HG03103 (cell line): ENCODE data around the gene POLR2E.

Source experiments
- ATAC-seq: cut with Tn5 transposase; IDR thresholded peaks from one replicate; pipeline ENCODE4 v1.9.1; 2021; ENCODE audit warnings: low read depth; ENCODE audit not compliant: unreplicated experiment

Gene POLR2E

DNA sequence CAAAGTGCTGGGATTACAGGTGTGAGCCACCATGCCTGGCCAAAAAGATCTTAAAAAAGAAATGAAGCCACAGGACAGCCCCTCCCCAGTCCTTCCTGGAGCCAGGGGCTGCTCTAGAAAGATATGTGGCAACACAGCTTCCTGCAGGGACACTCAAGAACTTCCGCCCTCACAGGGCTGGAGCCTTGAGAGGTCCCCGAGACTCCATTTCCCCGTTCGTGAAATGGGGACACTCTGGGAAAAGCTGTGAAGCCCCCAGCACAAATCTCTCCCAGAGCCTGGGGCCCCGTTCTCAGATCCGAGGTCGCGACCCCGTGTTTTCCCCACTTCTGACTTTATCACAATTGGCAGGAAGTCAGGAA lies 6.1 kb upstream of the POLR2E start:
- ATAC-seq, result no peak

DNA sequence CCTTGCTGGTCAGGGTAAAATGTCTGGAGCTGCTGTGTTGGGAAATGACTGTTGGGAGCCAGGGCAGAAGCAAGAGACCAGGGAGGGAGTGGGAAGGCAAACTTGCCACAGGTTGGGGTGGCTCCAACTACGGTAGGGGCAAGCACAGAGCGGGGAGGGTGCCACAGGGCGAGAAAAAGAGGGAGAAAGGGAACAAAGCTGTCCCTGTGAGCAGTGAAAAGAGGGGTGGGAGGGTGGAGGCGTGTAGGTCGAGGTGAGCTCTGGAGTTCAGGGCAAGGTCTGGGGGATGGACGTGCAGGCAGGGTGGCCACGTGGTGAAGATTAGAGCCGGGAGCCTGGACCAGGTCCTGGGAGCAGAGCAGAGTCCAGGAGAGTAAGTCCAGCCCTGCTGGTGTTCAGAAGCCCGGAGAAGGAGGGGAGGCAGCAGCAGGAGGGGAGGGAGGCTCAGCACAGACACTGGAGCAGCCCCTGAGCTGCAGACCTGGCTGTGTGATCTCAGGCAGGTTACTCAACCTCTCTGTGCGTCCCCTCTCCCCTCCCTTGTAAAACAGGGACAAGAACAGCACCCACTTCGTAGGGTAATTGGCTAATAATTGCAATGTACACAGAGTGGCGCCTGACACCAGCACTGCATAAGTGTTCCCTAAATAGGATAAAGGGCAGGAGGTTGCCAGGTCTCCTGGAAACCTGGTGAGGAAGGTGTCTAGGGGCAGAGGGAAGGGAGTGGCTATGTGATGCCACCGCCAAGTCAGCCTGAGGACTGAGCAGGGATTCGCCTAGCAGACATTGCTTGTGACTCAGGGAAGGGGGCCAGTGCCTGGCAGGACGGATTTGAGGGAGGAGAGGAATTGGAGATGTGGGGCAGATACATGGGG lies 3.2 kb upstream of the POLR2E start:
- no peak for ATAC-seq

DNA sequence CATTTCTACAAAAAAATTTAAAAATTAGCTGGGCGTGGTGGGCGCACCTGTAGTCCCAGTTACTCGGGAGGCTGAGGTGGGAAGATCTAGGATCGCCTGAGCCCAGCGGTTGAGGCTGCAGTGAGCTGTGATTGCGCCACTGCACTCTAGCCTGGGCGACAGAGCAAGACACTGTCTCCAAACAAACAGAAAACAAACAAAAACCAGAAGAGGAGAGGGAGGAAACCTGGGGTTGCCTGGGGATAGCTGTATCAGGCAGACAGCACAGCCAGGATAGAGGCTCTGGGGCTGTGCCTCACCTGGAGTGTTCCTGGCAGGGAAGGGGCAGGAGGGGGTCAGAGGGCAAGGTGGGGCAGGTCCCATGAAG lies 2.6 kb upstream of the POLR2E start:
- ATAC-seq, result no peak

DNA sequence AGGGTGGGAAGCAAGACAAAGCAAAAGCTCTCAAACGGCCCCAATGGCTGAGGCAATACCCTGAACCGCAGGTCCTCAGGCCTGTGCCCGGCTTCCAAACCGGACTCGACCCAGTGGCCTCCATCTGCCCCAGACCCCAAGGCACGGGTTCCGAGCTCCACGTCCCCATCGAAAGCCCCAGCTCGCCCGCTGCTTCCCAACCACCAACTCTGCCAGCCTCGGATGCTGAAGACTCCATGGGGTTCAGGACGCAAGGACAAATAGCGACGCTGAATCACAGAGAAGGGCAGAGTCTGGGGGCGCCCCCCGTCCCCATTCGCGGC lies 559 bp downstream of the POLR2E start:
- ATAC-seq, result no peak

DNA sequence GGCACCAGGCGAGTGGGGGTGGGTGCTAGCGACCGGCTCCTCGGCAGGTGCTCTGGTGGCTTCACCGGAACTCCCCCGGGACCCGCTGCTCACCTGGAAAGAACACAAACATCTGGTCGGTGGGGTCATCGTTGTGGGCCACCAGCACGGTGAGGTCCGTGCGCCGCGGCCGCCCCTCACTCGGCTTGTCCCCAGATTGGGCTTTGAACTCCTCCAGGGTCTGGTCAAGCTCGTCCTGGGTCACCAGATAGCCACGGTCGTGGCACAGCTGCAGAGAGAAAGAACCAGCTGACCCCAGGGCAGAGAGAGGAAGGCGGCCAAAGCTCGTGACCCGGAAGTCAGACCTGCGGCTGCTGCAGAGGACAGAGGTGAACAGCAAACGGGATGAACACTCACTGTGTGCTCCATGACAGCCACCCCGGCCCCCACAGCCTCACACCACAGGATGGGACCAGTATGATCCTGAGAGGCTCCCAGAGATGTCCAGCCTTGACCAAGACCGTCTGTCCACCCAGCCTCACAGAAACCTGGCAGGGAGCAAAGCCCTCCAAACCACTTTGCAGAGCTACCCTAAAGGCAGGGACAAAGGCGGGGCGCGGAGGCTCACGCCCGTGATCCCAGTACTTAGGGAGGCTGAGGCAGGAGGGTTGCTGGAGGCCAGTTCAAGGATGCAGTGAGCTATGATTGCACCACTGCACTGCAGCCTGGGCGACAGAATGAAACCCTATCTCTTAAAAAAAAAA lies 1.2 kb downstream of the POLR2E start:
- ATAC-seq, result no peak

DNA sequence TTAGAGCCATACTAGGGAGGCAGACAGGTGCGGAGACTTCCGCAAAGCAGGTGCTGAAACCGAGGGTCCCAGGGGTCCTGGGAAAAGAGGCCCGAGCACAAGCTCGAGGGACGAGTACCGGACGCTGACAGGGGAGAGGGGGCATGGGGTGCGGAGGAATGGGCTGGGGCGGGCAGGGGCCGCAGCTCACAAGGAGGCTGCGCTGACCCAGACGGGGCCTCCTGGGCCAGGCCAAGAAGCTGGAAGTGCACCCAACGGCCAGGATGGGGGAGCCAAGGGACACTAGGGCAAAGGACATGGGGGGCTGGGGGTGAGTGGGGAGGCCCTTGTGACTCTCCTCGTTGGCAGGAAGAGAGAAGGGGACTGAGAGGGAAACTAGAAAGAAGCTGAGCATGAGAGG lies 1.8 kb downstream of the POLR2E start:
- ATAC-seq, result no peak

DNA sequence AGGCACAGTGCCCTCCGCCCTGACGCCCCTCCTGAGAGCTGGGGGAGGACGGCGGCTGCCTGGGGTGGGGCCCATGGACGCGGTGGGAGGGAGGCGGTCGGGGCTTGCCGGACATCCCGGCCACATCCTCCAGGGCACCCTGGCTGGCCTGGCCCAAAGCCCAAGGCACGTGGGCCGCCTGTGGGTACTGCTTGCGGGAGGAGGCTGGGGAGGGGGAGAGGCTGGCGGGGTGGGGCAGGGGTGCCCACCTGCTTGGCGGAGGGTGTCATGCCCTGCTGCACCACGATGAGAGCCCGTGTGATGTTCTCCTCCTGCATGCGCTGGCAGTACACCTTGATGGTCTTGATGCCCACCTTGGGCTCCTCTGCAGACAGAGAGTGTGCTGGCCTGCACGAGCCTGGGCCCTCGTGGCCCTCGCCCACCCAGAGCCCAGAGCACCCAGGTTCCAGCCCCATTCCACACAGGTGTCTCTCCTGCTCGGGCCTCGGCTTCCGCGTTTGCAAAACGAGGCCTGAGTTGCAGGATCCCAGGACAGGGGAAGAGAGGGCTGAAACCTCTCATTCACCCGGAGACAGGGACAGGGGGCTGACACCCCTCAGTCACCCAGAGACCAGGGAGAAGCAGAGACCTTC lies 3.5 kb downstream of the POLR2E start:
- no peak for ATAC-seq

DNA sequence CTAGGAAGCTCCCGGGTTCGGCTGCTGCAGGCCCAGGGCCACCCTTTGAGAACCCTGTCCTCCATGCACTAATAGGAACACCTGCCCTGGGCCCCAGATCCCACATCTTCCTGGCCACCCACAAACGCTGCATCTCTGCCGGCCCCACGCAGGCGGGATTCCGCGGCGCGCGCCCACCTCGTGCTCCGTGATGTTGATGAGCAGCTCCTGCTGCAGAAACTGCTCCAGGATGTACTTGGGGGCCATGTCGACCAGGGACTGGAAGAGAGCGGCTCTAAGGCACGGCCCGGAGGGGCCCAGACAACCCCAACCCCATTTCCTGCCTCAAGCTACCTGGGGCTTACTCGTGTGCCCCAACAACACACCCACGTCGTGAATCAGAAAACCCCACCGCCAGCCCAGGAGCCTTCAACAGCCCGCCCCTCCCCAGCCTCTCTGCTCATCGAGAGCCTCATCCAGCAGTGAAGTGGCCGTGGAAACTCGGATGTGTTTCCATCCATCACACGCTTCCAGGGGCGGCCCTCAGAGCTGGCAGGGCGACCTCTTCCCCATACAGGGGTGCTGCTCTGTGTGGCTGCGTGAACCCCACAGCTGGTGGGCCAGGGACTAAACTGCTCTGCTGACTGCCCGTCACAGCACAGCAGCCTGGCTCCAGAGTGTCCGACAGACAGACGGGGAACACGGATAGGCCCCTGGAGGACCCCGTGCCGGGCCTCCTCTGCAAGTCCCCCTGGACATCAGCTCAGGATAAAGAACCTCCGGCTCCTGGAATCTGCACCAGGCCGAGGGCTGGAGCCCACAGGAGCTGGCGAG lies 4.2 kb downstream of the POLR2E start:
- ATAC-seq, result no peak

DNA sequence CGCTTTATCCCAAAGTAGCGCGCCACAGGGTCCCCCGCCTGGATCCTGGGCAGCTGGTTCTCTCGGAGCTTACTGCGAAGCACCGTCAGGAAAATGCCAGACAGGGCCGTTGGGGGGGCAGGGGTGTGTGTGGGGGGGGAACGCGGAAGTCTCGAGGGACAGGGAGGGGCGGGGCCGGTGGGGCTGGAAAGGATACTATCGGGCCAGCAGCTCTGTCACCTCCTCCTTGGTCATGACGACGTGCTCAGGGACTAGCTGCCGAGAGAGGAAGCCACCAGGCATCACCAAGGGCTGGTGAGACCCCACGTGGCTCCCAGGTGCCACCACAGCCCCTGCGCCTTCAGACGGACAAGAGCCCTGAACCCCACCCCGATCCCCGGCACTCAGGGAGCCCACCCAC lies 5.3 kb downstream of the POLR2E start:
- no peak for ATAC-seq

DNA sequence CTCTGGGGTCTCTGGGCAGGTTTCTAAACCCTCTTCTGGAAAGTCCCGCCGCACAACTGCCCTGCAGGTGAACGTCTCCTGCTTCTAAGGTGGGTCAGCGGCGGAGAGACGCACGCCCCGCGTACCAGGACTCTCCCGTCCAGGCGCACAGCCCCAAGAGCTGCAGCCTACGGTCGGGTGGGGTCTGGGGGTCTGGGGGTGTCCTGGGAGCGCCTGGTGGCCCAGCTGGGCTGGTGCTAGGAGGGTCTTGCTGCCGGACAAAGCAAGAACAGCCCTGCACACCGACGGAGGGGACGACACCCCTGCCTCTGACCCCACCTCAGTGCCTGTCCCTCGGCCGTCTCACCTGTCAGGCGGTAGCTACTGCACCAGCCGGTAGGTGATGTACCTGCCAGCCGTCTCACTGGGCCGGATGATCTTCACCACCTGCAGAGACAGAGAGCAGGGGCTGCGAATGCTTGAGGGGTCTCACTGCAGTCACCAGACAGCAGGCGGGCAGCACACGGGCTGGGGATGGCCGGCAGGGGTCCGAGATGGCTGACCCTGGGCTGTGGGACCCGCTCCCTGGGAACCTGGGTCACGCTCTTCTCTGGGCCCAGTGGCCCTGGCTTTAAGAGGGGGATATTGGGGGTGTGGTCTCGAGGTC lies 5.9 kb downstream of the POLR2E start:
- ATAC-seq, result no peak

DNA sequence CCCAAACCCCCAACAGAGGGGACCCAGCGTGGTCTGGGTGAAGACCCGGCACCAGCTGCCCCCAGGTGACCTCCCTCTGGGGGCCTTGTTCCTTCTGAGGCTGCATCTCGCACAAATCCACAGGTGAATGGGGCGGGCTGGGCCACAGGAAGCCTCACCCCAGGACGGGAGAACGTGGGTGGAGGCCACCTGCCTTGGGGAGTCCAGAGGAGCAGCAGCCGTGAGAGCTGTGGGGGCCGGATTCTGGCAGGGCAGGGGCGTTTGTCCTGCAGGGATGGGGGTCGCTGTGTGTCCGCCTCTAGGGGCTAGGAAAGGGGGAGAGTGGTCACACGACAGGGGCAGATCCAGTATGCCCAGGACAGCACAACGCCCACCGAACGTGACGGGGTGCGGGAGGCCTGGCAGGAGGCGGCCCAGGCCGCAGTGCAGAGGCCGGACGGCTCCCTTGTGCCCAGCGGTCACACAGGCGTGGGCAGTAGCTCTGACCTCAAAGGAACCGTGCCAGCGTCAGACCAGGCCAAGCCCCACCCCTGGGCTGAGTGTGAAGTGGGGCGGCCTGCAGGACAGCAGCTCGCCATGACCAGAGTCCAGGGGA lies 6.7 kb downstream of the POLR2E start:
- no peak for ATAC-seq

DNA sequence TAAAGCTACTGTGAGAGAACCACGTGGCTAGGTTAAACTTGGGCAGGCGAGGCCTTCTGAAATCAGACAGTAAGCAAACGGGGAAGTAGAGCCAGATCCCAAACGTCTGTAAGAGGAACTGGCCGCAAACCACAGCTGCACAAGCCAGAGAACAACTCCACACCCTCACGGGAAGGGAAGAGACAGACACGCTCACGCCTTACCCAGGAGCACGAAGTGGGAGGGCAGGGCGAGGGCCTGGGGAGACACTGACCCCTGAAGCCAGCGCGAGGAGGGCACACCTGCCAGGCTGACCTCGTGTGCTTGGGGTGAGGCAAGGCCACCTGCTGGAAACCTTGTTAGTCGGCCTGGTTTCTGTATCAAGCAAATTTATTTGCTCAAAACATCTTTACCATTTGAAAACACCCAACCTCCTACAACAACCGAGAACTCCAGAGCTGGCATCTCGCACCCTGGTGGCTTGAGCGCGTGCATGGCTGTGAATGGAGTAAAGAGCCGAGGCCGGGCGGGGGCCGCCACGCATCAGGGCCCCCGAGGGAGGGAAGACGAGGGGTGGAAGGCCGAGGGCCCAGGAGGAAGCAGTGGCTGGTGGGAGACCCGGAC lies 7.3 kb downstream of the POLR2E start:
- ATAC-seq, result no peak

DNA sequence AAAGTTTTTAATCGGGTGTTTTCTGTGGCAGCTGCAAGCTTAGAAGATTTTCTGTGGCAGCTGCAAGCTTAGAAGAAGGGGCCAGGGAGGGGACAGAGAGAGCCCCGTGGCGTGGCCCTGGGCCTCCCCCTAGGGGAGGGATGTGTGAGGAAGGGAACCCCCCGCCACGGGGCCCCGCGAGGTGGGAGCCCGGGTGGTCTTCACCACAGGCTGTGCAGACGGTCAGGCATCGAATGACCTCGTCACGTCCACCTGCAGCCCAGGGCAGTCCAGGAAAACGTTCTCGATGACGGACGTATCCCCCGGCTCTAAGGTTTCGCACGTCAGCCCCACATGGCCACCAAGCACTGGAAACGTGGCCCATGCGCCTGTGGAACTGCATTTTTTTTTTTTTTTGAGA lies 8.6 kb downstream of the POLR2E start:
- ATAC-seq, result no peak

DNA sequence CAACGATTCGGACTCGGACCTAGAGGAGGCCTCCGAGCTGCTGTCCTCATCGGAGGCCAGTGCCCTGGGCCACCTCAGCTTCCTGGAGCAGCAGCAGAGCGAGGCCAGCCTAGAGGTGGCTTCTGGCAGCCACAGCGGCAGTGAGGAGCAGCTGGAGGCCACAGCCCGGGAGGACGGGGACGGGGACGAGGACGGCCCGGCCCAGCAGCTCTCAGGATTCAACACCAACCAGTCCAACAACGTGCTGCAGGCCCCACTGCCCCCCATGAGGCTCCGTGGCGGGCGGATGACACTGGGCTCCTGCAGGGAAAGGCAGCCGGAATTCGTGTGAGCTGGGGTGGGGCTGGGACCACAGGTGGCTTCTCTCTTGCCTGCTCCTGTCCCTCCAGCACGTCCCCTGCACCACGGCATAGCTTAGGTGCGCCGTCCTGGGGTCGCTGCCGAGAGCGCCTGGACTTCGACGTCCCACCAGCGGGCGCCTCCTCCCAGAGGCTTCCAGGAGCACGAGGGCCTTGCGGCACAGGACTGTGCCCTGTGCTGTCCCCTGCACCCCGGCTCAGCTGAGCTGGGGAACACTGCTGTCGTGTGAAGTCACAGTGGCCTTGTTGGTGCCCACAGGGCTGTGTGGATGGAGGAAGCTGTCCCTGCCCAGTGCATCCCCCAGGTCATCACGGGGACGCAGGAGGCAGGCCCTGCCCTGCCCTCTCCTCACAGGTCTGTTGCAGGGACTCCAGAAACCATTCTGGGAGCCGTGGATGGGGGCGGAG lies 9.3 kb downstream of the POLR2E start:
- no peak for ATAC-seq

DNA sequence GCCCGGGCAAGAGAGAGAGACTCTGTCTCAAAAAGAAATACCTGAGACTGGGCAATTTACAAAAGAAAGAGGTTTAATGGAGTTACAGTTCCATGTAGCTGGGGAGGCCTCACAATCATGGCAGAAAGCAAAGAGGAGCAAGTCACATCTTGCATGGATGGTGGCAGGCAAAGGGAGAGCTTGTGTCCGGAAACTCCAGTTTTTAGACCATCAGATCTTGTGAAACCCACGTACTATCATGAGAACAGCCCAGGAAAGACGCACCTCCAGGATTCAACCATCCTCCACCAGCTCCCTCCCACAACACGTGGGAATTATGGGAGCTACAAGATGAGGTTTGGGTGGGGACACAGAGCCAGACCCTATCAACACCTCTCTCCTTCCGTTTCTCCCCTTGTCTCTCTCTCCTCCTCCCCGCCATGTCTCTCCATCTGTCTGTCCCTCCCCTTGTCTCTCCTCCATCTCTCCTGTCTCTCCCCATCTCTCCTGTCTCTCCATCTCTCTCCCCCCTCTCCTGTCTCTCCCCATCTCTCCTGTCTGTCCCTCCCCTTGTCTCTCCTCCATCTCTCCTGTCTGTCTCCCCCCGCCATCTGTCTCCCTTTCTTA lies 10.0 kb downstream of the POLR2E start:
- no peak for ATAC-seq

DNA sequence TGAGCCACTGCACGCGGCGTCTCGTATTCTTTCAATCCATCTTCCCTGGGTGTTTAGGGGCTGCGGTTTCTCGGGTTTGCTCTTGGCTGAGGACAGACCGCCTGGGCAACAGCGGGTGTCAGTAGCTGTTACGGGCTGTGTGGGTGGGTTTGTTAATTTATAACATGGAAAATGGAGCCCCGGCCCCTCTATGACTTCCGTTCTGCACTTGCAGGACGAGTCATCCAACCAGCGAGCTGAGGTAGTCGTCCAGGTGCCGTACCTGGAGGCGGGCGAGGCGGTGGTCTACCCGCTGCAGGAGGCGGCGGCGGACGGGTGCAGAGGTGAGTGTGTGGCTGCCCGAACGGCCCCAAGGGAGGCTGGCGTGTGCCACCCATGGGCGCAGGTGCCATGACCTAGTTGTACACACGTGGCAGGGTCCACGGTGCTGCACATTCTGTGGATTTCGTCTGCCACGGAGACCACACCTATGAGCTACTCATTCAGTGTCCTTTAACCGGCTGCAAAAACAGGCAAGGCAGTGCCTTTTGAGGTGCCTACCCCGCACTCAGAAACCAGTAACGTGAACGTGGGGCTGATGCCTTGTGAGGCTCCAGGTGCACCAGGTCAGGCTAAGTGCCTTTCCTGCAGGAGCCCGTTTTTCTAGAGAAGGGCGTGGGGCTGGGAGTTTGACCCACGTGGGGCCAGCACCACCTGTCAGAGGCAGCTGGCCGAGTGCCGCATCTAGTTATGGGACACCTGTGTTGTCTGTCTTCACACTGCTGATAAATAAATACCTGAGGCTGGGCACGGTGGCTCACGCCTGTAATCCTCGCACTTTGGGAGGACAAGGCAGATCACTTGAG lies 10.9 kb downstream of the POLR2E start:
- no peak for ATAC-seq

DNA sequence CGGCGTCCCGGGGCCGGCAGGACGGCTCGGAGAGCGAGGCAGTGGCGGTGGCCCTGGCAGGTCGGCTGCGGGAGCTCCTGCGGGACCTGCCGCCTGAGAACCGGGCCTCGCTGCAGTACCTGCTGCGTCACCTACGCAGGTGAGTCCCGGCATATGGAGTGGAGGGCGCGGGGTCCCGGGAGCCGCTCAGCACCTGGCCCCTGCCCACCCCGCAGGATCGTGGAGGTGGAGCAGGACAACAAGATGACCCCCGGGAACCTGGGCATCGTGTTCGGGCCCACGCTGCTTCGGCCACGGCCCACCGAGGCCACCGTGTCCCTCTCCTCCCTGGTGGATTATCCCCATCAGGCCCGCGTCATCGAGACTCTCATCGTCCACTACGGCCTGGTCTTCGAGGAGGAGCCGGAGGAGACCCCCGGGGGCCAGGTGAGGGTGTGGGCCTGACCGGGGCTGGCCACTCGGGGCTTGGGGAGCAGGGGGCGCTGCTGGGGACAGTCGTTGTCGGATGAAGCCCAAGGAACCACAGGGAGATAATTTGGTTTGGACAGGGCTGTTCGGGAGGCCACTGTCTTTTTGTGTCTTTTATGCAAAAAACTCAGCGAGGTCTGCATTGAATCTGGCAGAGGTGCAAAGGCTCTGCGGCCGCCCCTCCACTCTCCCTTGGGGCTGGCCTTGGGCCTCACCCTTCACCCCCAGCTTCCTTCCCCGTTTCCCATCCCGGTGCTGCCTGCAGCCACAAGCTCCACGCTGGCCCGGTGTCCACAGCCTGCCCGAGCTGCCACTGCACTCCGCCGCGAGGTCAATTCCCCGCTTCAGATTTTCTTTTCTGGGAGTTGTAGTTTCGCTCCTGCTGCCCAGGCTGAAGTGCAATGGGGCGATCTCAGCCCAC lies 12.0 kb downstream of the POLR2E start:
- no peak for ATAC-seq
